Stimulated activated CD4-positive, alpha-beta T cell treated with anti-CD3 and anti-CD28 coated beads, Interleukin-4, amount 100 ng/mL, for 24 hours (primary cell): ENCODE results near the gene SNRPB.
"Not testable (repeated sequence)": the region's sequence is repeated elsewhere in the genome, so short reads cannot be mapped to it uniquely, and the experiment has no call there.

Source experiments
- DNase-seq: peaks from one replicate; pipeline ENCODE4 v3.0.0-alpha.2; 2020

The SNRPB gene

DNA sequence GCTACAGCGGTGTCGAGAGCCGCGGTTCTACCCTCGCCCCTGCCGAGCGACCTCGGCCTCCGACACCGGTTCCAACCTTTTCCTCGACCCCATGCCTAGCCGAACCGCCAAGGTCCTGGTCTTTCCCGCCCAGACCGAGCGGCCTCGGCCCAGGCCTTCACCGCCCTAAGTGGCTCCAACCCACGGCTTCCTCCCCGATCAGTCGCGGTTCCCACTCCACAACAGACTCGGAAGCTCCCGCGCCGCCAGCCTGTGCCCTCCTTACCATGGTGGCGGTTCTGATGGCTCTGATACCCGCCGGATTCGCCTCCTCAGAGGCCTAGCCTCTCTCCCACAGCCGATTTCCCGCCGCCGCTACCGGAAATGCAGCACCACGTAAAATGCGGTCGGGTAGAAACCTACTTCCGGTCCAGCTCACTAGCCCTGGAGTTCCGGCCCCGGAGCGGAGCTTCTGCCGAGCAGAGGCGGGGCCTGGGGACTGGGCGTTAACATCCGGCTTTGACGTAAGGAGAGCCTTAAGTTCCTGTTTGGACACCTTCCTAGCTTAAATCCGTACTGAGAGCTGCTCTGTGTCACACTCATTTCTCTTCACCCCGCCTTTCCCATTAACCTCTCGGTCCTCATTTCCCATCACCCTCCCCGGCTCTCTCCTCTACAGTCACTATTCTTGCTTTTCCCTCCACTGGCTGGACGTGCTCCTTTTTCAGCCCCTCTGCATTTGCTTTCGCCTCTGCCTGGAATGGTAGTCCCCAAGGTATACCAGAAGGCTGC is at the start of gene SNRPB:
SNRPB (minus strand) TSS at position 367 of the 771 bp plus-strand sequence; CDS start at position 268, 99 bp downstream.
- peak; percentile 98 for DNase-seq

DNA sequence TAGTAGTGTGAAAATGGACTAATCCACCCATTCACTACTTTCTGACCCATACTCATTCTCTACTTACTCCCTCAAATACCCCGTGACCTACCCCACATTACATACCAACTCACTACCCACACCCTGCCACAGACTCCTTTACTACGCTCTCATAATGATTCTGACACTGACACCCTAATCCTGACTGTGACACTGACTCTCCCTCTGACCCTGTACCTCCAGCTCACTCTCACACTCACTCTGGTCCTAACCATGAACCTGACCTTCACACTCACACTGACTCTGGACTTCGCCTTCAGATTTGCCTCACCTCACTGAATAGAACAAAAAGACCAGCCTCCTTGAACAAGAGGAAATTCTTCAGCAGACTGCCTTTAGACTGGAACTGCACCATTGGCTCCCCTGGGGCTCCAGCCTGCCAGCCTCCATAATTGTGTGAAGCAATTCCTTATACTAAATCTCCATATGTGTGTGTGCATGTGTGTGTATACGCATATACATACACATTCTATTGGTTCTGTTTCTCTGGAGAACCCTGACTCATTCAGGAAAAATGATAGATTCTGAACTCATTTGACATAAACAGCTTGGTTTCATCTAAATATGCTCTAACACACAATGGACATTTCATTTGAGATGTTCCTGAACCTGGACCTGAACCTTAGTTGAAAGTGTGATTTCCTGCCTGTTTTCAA is 48.7 kb upstream of the SNRPB start:
- no peak for DNase-seq

DNA sequence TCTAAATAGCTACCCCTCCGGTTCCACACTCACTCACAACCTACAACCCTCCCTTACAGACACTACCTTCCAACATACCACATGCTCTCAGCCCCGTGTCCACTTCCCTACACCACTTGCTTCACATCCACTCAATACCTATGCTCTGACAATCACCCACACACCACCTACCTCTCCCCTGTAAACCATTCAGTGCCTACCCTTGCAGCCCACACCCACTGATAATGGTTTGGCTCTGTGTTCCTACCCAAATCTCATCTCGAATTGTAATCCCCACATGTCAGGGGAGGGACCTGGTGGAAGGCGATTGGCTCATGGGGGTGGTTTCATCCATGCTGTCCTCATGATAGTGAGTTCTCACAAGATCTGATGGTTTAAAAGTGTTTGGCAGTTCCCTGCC is 48.0 kb upstream of the SNRPB start:
- no peak for DNase-seq

DNA sequence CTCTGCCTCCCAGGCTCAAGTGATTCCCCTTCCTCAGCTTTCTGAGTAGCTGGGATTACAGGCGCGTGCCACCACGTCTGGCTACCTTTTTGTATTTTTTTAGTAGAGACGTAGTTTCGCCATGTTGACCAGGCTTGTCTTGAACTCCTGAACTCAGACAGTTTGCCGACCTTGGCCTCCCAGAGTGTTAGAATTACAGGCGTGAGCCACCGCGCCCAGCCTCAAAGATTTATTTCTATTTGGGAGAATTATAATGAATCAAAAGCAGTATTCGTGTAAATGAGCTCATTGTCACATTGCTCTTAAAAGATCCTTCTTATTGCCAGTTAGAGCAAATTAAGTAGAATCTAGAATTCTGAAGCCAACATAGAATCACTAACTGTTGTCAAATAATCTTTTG is 47.5 kb upstream of the SNRPB start:
- DNase-seq: no peak

DNA sequence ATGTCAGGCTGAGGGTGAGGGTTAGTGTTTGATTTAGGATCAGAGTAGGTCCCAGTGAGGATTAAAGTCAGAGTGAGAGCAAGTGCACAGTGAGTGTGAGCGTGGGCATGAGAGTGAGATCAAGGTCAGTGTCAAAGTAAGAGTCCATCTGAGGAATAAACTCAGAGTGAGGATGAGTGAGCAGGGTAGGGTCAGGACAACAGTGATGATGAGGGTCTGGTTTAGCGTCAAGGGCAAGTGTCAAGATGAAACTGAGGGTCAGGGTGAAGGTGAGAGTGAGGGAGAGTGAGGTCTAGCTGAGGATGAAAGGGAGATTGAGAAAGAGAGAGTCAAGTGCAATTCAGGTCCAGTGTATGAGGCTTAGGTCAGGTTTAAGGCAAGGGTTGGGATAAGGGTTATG is 45.8 kb upstream of the SNRPB start:
- DNase-seq: no peak

DNA sequence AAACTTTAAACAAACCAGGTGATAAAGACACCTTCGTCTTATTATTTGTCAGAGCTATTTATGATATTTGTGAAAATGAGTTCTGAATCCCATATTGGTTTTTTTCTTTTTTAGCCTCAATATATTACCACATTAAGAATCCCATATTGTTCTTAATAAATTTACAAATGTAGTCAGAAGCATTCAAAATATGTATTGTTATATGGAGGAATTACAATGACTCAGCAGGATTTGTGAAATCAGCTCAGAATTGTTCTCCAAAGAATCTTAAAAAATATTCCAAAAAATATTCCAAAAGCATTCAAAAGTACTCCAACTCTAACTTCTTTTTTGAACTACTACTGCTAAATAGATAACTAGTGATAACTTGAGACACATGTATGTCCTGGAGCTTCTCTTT is 44.6 kb upstream of the SNRPB start:
- DNase-seq: no peak

DNA sequence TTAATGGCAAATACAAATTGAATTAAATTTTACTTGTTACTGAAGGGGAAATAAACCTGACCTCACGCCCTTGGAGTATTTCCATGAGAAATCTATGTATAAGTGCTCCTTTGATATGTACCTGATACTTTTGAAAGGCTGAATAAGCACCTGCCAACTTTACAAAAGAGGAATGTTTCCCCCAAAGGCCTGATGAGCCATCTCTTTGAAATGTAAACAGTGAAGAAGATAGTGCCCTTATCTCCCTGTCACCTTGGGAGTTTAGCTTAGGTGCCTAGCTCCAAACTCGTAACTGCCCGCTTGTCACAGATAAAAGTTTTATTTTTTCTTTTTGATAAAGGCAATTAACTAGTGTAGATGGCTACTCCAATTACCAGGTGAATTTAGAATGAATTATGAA is 39.2 kb upstream of the SNRPB start:
- DNase-seq: no peak

DNA sequence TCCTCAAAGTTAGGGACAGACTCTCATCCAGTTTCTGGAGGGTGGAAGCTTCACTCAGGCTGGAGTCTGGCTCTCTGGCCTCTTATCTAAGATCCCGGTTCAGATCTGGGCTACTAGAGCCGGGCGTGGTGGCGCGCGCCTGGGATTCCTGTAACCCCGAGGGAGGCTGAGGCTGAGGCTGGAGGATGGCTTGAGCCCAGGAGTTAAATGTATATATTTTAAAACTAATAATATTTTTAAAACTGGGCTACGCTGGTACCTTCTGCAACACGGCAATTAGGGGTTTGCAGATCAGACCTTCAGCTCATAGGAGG is 38.8 kb upstream of the SNRPB start:
- no peak for DNase-seq

DNA sequence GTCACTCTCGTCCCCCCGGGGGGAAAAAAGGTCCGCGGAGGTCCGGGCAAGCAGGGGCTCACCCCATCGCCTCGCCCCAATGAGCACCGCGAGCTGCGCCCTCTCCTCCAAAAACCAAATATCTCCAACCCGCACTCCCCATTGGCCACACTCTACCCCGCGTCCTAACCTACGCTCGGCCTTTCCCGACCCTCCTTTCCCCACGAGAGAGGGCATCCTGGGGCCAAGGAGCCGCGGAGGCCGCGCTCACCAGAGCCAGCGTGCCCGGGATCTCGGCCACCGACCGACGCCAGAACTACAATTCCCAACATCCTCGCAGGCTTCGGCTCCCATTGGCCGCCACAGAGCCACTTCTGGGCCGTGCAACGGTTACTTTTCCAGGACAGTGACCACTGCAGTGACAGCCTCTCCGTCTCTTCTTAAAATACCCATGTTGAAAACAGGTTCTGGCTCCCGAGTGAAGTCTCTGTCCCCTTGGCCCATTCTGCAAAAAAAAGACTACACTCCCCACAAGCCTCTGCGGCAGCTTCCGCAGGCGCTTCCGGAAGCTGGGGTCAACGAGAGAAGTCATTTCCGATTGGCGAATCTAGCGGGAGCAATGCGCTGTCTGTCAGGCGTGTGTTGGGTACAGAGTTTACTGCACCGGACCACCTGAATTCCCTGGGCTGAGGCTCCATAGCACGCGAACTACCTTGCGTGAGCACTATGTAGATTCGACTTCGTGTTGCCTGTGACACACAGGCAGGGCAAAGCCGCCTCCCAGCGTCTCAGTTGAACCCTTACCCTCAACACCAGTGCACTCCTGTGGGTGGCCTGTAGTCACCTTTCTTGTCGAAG is 38.3 kb upstream of the SNRPB start, which contains the start of gene ZNF343:
ZNF343 (minus strand) TSS at position 285 of the 837 bp plus-strand sequence. CDS start 15,020 bp downstream, outside the sequence.
- peak; percentile 79 for DNase-seq

DNA sequence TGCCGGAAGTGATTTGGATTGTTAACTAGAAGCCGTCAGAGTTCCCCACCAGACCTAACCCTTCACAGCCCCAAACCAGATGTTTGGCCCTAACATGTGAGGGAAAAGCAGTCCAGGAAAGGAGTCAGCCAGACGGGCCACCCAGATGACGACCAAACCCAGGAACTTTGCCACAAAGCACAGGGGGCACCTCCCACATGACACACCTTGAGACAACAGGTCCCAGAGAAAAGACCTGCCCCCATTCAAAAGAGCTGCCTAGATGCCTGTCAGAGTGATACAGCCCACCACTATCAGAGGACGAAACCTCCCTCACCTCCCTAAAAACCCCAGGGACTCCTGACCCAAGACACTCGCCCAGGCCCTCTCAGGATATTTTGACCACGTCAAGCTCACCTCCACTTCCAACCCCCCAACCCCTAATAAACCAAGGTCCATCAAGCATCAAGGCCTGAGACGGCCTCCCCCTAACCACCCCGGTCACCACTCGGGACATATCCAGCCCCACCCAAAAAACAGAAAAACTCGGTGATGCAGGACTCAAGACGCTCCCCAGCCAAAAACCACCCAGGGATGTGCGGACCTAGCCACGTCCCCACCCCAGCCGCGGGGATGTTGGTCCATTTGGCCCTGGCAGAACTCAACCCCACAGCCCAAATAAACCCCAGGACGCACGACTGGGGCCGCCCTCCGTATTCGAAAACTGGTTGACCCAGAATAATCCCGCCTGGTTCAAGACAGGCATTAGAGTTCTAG is 37.5 kb upstream of the SNRPB start:
- DNase-seq: no peak

DNA sequence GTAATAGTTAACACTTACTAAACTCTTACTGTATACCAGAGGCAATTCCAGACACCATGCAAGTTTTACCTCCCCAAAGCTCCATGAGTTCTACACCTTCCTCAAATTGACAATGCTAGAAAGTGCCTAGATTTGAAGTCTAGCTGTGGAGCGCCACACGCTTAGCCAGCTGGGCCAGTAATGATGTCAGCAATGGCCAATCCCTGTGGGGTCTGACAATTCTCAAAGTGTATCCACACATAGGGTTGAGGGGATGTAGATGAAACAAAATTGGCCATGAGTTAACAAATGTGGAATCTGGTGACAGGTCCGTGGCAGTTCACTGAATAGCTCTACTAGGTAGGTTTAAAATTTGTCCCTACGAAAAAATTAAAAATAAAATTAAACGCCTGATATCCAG is 36.9 kb upstream of the SNRPB start:
- no peak for DNase-seq

DNA sequence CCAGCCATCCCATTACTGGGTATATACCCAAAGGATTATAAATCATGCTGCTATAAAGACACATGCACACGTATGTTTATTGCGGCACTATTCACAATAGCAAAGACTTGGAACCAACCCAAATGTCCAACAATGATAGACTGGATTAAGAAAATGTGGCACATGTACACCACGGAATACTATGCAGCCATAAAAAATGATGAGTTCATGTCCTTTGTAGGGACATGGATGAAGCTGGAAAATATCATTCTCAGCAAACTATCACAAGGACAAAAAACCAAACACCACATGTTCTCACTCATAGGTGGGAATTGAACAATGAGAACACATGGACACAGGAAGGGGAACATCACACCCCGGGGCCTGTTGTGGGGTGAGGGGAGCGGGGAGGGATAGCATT is 35.8 kb upstream of the SNRPB start:
- not testable (repeated sequence) for DNase-seq

DNA sequence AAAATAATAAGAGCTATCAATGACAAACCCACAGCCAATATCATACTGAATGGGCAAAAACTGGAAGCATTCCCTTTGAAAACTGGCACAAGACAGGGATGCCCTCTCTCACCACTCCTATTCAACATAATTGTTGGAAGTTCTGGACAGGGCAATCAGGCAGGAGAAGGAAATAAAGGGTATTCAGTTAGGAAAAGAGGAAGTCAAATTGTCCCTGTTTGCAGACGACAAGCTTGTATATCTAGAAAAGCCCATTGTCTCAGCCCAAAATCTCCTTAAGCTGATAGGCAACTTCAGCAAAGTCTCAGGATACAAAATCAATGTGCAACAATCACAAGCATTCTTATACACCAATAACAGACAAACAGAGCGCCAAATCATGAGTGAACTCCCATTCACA is 34.2 kb upstream of the SNRPB start:
- DNase-seq: not testable (repeated sequence)

DNA sequence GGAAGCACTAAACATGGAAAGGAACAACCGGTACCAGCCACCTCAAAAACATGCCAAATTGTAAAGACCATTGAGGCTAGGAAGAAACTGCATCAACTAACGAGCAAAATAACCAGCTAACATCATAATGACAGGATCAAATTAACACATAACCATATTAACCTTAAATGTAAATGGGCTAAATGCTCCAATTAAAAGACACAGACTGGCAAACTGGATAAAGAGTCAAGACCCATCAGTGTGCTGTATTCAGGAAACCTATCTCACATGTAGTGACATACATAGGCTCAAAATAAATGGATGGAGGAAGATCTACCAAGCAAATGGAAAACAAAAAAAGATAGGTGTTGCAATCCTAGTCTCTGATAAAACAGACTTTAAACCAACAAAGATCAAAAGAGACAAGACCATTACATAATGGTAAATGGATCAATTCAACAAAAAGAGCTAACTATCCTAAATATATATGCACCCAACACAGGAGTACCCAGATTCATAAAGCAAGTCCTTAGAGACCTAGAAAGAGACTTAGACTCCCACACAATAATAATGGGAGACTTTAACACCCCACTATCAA is 32.3 kb upstream of the SNRPB start:
- not testable (repeated sequence) for DNase-seq

DNA sequence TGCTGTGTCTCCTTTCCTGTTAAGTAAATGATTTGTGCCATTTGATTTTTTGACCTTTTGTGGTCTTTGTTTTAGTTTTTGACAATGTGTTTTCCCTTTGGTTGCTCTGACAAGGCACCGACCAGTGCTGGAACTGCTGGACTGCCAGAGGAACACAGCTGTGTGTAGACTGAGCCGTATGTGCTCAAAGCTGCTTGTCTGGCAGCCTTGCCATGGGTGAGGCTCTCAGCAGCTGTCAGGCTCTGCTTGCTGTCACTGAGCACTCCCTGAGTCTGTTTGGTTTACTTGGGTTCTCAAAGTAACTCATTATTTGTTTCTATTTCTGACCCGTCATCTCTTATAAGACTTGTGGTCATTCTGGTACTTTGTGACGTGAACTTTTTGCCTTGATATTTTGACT is 15.1 kb upstream of the SNRPB start:
- DNase-seq: no peak

DNA sequence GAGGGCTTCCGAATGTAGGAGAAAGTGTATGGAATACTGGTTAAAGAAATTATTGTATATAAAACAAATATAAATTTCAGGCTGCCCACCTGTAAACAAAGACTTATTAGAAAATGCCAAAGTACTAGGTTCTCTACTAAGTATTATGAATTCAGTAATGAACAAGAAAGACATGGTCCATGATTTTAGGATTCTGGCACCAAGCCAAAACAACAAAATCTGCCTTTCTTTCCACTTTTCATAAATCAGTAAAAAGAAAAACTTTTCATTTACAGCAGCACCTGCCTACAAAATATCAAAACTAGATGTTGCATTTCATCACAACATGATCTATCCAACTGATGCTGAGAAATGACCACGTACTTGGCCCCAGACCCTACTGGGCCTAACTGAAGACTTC is 14.5 kb upstream of the SNRPB start:
- DNase-seq: no peak

DNA sequence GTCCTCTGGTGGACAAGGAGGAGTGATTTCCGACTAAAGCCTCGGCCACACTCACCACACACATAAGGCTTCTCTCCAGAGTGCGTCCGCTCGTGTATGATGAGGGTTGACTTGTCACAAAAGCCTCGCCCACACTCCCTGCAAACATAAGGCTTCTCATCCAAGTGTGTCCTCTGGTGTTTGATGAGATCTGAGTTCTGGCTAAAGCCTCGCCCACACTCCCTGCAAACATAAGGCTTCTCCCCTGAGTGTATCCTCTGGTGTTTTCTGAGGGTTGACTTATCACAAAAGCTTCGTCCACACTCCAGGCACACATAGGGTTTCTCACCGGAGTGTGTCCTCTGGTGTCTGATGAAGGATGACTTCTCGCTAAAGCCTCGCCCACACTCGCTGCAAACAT is 12.9 kb upstream of the SNRPB start:
- DNase-seq: no peak

DNA sequence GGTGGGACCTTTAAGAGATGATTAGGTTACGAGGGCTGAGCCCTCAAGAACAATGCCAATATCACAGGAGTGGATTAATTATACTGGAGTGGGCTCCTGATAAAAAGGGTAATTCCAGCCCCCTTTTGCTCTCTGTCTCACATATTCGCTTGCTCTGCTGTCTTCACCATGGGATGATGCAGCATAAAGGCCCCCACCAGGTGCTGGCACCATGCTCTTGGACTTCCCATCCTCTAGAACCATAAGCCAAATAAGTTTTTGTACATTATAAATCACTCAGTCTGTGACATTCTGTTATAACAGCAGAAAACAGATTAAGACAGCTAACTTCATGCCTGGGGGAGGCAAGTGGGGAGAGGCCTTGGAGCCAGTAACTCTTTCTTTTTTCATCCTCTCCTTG is 9.8 kb upstream of the SNRPB start:
- DNase-seq: no peak

DNA sequence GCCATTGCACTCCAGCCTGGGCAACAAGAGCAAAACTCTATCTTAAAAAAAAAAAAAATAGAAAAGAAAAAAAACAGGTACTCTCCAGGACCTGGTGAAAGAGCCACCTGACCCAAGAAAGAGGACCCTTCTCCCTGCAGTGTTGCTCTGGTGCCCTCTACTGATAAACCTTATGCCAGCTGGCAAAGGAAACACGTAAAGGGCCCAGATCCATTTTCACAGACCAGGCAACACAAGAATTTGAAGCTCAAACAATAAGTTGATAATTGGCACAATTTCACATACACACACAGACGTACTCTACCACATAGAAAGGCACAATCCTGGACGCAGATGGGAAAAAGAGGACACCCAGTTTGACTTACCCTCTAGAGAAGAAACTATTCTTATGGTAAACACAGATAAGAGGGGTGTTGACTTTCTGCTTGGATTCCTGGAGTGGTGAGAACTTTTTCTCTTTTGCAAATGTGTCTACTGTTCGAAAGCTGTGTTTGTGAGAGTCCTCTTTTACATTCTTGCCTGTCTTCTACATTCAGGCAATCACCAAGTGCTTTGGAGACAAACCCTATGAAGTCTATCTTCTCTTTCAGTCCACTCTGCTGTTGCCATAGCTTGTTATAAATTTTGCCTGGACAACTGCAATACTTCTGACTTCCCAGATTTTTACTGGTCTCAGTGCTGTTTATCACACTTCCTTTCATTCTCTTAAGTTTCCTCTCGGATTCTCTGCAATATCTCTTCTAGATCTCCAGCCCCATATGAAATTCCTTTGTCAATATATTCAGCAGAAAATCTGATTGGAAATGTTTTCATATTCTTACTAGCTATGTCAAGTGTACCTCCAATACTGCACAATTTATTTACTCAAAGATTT is 6.4 kb upstream of the SNRPB start:
- DNase-seq: no peak

DNA sequence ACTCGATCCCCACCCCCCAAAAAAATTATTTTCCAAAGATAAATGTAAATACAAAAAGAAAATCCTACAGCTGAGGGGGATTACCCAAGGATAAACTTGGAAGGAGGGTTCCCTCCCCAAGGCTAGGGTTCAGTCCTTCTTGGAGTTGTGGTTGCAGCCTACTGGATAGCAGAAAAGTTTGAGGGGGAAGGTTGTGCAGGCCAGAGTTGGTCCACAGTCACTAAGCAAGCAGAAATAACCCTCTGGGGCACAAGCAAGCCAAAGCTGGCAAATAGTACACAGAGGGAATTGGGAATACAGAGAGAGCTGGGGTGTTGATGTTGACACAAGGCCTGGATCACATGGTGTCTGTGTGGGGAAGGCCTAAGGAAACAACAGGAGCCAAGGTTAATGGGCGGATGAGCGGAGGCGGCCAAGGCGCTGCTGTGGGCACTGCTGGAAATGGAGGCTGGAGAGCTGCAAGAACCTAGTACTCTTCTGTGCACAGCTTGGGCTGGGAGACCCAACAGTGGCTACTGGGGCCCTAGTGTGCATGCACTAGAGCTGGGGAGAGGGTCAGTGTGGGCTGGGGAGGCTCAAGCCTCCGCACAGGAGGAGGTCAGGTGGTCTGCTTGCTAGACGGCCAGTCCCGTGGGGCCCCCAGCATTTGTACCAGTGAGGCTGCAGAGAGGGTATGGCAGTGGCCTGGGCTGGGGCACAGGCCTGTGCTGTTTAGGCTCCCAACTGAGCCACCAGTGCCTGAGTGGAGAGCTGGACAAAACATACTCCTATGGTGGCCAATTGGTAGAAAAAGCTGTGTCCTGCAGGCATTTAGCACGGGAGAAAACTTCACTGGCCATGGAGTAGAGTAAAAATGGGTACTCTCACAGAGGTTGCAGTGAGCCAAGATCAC is 5.5 kb upstream of the SNRPB start:
- DNase-seq: no peak
